ENCODE data around the gene KRTAP16-1.

GRCh38 chr17:41301916-41302901 lies 6.9 kb downstream of the KRTAP16-1 start, which contains the start of gene KRTAP29-1:
- TF ChIP-seq CTCF (IDR thresholded peaks at IDR 0.05; ENCODE audit: insufficient read depth, low read length, poor library complexity, severe bottlenecking) (no peak), EZH2phosphoT487 (conservative IDR thresholded peaks at IDR 0.05; ENCODE audit: low read length) (no peak)
